GM19239 (cell line): ENCODE results near the gene KNDC1.
"Not testable (repeated sequence)": the region's sequence is repeated elsewhere in the genome, so short reads cannot be mapped to it uniquely, and the experiment has no call there.

Experiments used
- DNase-seq: peaks from one replicate; pipeline ENCODE4 v3.0.0; 2011; ENCODE audit warnings: low spot score; ENCODE audit not compliant: insufficient read length
- FAIRE-seq: peaks from 2 replicates; lab custom pipeline; 2011; peaks lifted over from hg19 to GRCh38; lab: Jason Lieb, UNC

The KNDC1 gene

DNA sequence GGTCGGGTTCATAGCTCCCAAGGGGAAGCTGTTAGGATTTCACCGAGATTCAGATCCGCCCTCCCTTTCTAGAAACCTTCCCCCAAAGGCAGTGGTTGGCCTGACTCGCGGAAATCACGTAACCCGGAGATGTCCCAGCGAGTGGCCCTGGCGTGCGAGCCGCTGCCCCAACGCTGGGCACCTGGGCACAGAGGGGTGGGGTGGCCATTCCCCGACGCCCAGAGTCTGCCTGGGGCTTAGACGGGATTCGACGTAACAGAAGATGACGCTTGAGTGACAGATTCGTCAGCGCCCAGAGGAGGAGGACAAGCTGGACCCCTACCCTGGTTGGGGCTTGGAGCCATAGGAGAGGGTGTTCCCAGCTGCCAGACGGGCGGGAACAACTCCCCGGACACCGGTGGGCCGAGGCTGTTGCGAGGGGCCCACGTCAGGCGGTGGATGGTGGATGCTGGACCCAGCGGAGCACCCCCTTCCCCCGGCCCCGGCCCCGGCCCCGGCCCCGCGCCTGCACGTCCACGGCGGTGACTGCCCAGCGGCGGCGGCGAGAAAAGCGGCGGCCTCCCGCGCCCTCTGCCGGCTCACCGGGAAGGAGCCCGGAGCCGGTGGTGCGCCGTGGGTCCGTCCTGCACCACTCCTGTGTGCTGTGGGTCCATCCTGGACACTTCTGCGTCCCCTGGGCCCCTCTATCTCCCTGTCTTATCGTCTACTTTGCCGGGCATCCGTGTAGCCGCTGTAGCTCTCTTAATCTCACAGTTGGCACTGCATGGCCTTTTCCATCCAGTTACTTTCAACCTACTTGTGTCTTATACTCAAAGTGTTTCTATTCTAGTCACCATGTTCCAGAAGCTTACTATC, 35.4 kb upstream of the KNDC1 start:
- DNase-seq: no peak
- no peak for FAIRE-seq

DNA sequence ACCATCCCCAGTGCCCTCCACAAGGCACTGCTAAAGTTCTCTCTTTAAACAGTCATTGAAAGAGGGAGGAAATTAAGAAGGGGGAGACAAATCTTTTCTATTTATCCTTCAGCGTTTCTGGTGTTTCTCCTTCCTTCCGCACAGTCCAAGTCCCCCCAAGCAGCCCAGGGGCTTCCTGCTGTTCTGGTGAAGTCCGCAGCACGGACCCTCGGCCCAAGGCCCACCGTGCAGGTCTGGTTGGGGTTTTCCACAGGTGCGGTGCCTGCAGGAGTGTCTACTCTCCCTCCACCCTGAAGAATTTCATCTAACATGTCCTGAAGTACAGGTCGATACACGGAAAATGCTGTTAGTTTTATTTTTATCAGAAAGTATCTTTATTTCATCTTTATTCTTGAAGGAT, 34.1 kb upstream of the KNDC1 start:
- DNase-seq: no peak
- FAIRE-seq: no peak

DNA sequence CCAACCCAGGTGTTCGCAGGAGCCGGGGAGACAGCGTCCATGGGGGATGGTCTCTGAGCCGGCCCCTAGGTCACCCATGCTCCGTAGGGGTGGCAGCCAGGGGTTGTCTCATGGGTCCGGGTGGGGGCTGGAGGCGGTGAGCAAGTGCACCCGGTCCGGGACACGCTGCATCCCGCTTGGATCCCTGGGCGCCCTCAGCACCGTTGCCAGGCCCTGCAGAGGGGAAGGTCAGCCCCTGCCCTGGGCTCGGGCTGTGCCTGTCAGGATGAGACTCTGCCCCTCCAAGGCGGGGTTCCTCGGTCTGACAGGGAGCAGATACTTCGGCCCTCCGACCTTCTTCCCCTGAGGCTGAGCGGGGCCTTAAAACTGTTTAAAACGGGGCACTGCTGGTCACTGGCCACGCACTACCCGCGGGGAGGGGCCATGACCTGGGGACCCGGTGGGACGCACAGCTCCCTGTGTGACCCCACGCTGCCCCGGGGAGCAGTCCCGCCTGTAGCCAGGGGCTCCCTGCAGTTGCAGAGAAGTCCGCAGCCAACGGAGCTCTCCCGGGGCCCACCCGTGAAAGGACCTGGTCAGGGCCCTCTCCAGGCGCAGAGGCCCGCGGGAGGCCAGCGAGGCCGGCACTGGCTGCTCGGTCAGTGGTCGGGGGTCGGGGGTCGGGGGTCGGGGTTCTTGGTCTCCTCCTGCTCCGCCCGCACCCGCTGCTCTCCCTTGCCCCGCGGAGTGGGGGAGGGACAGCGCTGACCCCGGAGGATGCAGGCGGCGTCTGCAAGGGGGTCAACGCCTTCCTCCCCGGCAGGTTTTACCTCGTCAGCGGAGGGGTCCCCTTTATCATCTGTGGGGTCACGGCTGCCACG, 33.4 kb upstream of the KNDC1 start:
- DNase-seq: no peak
- FAIRE-seq: no peak

DNA sequence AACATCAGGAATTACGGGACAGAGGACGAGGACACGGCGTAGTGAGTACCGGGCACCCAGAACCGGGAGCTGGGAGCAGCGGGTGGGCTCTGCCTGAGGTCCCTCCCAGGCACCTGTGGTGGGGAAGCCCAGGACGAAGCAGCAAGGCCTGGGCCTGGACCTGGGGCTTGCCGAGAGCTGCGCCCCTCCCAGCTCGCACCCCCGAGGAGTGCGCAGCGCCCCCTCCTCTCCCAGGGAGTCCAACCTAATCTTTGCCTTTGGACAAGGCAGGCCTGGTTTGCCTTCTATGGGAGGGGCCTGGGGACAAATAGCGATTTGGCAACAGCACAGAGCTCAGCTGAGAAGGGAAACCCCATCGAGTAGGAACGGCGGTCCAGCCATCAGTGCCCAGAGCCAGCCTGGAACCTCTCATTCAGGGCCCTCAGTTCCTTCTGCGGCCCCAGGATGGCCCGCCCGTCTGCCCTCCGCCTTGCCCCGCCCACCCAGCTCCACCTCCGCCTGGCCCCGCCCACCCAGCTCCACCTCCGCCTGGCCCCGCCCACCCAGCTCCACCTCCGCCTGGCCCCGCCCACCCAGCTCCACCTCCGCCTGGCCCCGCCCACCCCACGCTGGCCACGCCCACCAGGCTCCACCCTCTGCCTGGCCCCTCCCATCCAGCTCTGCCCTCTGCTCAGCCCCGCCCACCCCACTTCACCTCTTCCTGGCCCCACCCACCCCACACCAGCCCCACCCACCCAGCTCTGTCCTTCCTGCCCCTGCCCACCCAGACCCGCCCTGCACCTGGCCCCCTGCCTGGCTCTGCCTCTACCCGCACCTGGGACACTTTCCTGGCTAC, 32.5 kb upstream of the KNDC1 start:
- no peak for FAIRE-seq
- DNase-seq: no peak

DNA sequence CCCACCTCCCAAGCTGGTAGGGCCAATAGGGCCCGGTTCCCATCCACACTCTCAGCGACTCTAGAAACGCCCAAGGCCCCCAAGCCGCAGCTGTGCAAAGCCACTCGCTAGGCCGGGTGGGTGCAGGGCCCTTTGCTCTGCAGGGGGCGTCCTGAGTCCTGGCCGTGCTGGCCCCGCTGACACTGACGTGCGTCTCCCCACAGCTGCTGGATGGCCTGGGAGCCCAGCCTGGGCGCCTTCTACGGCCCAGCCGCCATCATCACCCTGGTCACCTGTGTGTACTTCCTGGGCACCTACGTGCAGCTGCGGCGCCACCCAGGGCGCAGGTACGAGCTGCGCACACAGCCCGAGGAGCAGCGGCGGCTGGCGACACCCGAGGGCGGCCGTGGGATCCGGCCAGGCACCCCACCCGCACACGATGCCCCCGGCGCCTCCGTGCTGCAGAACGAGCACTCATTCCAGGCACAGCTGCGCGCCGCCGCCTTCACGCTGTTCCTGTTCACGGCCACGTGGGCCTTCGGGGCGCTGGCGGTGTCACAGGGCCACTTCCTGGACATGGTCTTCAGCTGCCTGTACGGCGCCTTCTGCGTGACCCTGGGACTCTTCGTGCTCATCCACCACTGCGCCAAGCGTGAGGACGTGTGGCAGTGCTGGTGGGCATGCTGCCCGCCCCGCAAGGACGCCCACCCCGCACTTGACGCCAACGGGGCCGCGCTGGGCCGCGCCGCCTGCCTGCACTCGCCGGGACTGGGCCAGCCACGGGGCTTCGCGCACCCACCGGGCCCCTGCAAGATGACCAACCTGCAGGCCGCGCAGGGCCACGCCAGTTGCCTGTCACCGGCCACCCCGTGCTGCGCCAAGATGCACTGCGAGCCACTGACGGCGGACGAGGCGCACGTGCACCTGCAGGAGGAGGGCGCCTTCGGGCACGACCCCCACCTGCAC, 31.6 kb upstream of the KNDC1 start:
- DNase-seq: no peak
- FAIRE-seq: no peak

DNA sequence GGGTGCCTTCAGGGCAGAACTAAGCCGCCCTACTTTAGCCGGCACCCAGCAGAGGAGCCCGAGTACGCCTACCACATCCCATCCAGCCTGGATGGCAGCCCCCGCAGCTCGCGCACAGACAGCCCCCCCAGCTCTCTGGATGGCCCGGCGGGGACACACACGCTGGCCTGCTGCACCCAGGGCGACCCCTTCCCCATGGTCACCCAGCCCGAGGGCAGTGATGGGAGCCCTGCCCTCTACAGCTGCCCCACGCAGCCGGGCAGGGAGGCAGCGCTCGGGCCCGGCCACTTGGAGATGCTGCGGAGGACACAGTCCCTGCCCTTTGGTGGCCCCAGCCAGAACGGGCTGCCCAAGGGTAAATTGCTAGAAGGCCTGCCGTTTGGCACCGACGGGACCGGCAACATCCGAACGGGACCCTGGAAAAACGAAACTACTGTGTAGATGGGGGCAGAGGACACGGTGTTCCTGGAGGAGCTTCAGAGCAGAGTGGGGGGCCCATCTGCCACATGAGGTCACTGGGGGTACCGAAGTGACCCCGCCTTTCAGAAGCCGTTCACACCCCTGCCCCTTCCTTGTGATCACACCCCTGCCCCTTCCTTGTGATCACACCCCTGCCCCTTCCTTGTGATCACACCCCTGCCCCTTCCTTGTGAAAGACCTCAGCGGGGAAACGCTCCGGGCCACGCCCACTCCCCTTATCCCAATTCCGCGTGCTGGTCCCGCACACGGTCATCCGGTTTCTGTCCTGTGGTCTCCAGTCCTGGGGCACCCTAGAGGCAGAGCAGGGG, 30.8 kb upstream of the KNDC1 start:
- DNase-seq (no peak), FAIRE-seq (no peak)

DNA sequence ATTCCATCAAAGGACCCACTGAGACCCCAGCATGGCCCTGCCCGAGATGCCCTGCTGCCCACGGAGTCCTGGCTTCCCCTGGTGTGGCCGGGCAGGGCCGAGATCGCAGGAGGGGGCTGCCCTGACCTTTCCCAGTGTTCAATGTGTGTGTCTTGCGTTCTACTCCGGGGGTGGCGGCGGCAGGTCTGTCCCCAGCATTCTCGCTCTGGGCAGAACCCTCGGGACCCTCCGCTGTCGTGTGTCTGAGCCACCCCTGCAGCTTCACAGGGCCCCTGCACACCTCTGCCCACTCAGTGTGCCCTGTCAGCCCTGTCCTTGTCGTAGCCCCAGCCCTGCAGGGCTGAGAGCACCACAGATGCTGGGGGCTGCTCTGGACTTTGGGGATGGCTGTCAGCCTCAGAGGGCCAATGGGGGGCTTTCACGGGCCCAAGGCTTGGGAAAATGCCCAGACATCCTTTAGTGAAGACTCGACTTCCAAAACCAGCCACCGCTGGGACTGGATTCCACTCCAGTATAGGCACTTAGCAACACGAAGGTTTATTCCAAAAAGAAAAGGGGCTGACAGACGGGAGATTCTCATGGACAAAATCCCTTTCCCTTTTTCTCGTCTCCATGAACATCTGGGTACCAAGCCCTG, 30.0 kb upstream of the KNDC1 start:
- DNase-seq: no peak
- no peak for FAIRE-seq

DNA sequence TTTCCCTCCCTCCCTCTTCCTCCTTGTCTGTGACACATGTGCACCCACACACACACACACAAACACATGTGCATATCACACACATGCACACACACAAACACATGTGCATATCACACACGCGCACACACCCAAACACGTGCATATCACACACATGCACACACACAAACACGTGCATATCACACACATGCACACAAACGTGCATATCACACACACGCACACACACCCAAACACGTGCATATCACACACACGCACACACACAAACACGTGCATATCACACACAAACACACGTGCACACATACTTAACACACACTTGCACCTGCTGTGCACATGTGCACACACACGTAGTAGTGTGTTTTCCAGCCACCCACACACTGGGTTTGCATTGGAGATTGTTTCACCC, 29.4 kb upstream of the KNDC1 start:
- FAIRE-seq (no peak), DNase-seq (no peak)

DNA sequence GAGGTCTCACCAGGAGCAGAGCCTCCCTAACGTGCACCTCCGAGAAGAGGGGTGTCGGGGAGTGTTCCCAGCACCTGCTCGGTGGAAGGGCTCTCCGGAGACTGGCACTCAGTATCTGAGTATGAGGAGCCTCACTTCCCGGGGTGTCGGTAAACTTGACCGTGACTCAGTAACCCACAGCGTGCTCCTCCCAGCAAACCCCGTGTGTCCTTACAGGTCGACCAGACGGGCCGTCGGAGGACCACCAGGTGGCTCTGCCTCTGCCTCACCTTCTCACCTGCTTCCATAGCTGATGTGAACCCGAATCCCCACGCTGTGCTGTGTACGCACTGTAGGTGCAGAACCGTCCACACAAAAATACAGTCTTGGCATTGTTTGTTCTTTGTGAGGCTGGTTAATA, 29.0 kb upstream of the KNDC1 start:
- FAIRE-seq (no peak), DNase-seq (no peak)

DNA sequence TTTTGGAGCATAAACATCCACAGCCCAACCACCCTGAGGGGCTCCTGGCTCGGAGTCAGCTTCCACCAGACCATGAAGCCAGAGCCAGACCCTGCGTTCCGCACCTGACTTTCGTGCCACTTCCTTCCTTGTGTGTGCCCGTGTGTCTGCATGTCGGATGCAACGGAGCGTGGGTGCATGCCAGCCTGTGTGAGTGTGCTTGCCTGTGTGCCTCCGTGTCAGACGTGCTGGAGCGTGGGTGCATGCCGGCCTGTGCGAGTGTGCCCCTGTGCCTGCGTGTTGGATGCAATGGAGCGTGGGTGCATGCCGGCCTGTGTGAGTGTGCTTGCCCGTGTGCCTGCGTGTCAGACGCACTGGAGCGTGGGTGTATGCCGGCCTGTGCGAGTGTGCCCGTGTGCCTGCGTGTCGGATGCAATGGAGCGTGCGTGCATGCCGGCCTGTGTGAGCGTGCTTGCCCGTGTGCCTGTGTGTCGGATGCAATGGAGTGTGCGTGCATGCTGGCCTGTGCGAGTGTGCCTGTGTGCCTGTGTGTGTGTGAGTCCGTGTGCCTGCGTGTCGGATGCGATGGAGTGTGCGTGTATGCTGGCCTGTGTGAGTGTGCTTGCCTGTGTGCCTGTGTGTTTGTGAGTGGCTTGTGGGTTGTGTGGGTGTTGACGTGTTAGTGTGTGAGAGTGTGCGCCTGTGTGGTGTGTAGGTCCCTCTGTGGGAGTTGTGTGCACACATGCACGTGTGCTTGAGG, 28.1 kb upstream of the KNDC1 start:
- FAIRE-seq (no peak), DNase-seq (no peak)

DNA sequence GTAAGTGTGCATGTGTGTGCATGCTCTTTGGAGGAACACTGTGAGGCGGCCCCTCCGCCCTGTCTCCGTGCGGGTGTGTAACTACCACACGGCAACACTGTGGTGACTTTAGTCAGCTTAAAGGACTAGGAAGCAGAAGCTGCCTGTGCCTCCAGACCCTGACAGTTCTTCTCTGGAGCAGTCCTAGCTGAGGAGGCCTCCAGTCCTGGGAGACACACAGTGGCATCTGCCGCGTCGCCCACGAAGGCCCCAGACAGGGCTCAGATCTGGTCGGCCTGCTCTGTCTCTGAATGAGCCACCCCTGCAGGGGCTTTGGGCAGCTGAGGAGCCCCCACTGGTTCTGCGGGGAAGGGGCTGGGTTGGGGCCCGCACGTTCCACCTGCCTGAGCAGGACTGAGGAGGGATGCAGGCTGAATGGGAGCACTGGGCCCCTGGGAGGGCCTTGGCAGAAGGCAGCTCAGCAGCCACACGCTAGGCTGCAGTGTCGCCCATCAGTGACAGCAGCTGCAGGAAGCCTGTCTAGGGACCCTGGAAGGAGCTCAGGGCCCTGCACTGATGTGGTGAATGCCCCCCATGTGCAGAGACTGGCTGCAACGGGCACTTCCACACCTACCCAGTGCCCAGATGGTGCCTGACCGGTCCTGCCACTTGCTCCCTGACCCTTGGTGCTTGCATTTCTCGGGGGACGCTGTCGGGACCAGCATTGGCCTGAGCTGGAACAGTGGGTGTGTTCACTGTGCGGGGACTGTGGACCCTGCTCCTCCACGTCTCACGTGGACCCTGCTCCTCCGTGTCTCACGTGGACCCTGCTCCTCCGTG, 27.3 kb upstream of the KNDC1 start:
- FAIRE-seq (no peak), DNase-seq (no peak)

DNA sequence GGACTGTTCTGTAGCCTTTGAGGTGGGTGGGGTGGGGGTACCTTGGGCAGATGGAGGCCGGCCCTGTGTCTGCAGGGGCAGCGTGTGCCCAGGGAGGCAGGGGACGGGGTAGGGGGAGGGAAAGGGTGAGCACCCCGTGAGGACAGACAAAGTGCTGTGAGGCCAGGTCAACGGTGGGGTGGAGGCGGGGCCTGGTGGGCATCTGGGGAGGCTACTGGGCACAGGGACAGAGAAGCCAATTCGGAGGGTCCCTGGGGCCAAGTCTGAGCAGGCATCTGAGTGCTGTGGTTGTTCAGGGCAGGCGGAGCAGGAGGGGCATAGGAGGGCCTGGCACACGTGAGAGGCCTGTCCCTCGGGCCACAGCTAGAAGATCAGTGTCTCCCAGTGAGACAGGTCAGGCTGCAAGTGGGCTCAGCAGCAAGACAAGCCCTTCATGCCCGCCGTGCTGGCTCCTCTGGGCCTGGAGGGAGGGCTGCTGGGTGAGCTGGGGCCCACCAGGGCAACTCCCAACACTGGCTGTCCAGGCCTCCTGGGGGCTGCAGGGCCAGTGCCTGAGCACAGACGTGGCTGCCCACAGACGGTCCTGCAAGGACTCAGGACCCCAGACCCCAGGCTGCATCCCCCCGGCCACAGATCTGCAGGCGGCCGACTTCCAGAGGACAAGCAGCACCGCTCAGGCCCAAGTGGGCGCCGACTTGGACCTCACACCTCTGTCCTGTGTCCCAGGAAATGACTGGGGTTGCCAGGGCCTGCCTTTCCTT, 26.4 kb upstream of the KNDC1 start:
- DNase-seq: no peak
- no peak for FAIRE-seq

DNA sequence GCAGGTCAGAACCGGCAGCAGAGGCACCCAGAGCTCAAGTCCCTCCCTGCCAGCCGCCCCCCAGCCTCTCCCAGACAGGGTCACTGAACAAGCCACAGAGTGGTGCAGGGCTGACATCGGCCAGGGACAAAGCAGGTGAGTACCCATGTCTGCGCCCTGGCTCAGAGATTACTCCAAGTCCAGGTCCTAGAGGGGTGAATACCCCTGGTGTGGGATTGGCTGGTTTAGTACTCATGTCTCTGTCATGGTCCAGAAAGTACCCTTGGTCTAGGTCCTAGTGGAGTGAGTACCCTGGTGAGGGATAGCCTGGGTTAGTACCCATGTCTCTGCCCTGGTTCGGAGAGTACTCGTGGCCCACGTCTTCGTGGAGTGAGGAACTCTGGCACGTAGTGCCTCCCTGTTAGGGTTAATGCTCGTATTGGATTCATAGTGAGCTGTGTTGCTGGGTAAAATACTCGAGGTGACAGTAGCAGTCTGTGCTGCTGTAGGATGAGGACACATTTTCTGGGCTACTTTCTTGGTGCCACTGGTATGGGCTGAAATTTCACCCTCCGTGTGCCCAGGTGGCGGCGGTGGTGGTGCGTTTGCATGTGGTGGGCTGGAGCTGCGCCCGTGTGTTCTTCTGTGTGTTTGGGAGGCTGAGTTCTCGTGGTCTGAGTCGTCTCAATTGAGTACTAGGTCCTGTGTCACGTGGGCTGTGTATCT, 25.5 kb upstream of the KNDC1 start:
- FAIRE-seq (no peak), DNase-seq (no peak)

DNA sequence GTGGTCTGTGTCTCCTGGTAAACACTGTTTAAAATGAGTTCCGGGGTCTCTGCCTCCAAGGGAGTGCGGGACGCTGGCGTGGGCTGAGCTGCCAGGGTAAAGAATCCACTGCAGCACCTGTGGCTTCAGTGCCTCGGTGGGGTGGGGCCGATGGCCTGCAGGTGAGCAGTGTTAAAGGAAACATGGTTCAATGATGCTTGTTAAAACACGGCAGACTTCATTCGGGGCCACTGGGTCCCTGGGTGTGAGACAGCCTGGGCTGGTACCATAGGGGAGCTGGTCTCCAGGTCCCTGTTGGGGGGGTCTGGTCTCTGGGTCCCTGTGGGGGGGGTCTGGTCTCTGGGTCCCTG, 24.9 kb upstream of the KNDC1 start:
- FAIRE-seq (no peak), DNase-seq (no peak)

DNA sequence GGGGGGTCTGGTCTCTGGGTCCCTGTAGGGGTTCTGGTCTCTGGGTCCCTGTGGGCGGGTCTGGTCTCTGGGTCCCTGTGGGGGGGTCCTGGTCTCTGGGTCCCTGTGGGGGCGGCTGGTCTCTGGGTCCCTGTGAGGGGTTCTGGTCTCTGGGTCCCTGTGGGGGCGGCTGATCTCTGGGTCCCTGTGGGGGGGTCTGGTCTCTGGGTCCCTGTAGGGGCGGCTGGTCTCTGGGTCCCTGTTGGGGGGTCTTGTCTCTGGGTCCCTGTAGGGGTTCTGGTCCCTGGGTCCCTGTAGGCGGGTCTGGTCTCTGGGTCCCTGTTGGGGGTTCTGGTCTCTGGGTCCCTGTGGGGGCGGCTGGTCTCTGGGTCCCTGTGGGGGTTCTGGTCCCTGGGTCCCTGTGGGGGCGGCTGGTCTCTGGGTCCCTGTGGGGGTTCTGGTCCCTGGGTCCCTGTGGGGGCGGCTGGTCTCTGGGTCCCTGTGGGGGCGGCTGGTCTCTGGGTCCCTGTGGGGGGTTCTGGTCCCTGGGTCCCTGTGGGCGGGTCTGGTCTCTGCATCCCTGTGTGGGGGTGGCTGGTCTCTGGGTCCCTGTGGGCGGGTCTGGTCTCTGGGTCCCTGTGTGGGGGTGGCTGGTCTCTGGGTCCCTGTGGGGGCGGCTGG, 22.4 kb upstream of the KNDC1 start:
- not testable (repeated sequence) for FAIRE-seq, DNase-seq
